Urinary bladder (tissue), 4 donors: ENCODE data around the gene SSNA1. TPM values are rescaled to one million over a fixed set of nuclear protein-coding genes. Genes with fewer than 3 reads are reported as not detected.
A peak's percentile ranks its signal among the peaks of the same experiment; 100 is the strongest.

ENCODE experiments used
- DNase-seq: peaks from one replicate; pipeline ENCODE4 v3.0.0-alpha.2; 2015; ENCODE audit errors: extremely low spot score
- H3K27ac ChIP-seq: one replicate; pipeline ENCODE4 v1.5.1; 2013; ENCODE audit warnings: low read depth, mild to moderate bottlenecking, moderate library complexity
- H3K36me3 ChIP-seq: one replicate; pipeline ENCODE4 v1.6.1; 2013; ENCODE audit warnings: mild to moderate bottlenecking, moderate library complexity; ENCODE audit not compliant: insufficient read depth
- H3K4me1 ChIP-seq: one replicate; pipeline ENCODE4 v1.6.1; 2013; ENCODE audit warnings: mild to moderate bottlenecking, moderate library complexity; ENCODE audit not compliant: insufficient read depth
- H3K4me3 ChIP-seq: one replicate; pipeline ENCODE4 v1.5.1; 2013; ENCODE audit warnings: low read depth, low read length
- WGBS: extraction: QIAGEN DNeasy Blood & Tissue Kit; methylation state at CpG from one replicate; pipeline ENCODE4 v1.1.7; 2013; 5-methylcytosine and 5-hydroxymethylcytosine counted together
- polyA plus RNA-seq: library from polyadenylated mRNA; stranded (reverse); fragments of 200-250 nt; gene quantifications from one replicate; pipeline ENCODE4 v1.2.3, GENCODE V29; 2013
- total RNA-seq: library from RNA; depleted of rRNA; stranded (reverse); fragments of >200 nt; gene quantifications from one replicate; pipeline ENCODE4 v1.2.3, GENCODE V29; 2014
- donor health status: healthy with polysubstance abuse.
- donor health status: healthy.

SSNA1 gene
- total and polyA plus RNA-seq, 2 donors: 21.4 to 94.1 TPM

GRCh38 chr9:137168904-137169856, 19.3 kb upstream of the SSNA1 start:
- under 1% methylated on average over 124 of the region's 124 CpGs for WGBS
- Histone ChIP-seq H3K4me3 (peak overlapping the region; percentile 40), H3K4me1 (peaks cover 3% of the 10 kb centered on the region), H3K27ac (no peak overlapping the region), H3K36me3 (no peaks in the 10 kb centered on the region)
- no peak for DNase-seq

- Histone ChIP-seq H3K4me1 (peaks cover 3% of the 10 kb centered on the region), H3K36me3 (no peaks in the 10 kb centered on the region), H3K4me3 (peak within 1 kb of the TSS; percentile 40), H3K27ac (no peak within 1 kb of the TSS)
- no peak for DNase-seq
- 10% methylated on average over 41 of the region's 41 CpGs for WGBS
These were observed 18.5 kb upstream of the SSNA1 start, which contains the start of gene LRRC26 for GRCh38 chr9:137169896-137170358. LRRC26 (minus strand) TSS chr9:137170051; CDS start chr9:137169943, 108 bp downstream.

- H3K4me1 ChIP-seq: peaks cover 3% of the 10 kb centered on the region
- no peaks in the 10 kb centered on the region for H3K36me3 ChIP-seq
- no peak overlapping the region for H3K27ac ChIP-seq
- H3K4me3 ChIP-seq: no peak overlapping the region
- DNase-seq: no peak
- WGBS: 41% methylated on average over 14 of the region's 14 CpGs
These were observed 17.9 kb upstream of the SSNA1 start for GRCh38 chr9:137170486-137171148.

- no peak for DNase-seq
- WGBS: 84% methylated on average over 22 of the region's 22 CpGs
- H3K27ac ChIP-seq: no peak overlapping the region
- no peak overlapping the region for H3K4me3 ChIP-seq
- H3K36me3 ChIP-seq: no peaks in the 10 kb centered on the region
- peaks cover 3% of the 10 kb centered on the region for H3K4me1 ChIP-seq
These were observed 17.2 kb upstream of the SSNA1 start for GRCh38 chr9:137171149-137171900.

GRCh38 chr9:137172901-137173795, 15.3 kb upstream of the SSNA1 start:
- WGBS: 63% methylated on average over 21 of the region's 21 CpGs
- DNase-seq: no peak
- Histone ChIP-seq H3K4me1 (peaks cover 3% of the 10 kb centered on the region), H3K36me3 (no peaks in the 10 kb centered on the region), H3K27ac (no peak overlapping the region), H3K4me3 (no peak overlapping the region)

- Histone ChIP-seq H3K4me3 (no peak overlapping the region), H3K4me1 (peaks cover 3% of the 10 kb centered on the region), H3K36me3 (no peaks in the 10 kb centered on the region), H3K27ac (no peak overlapping the region)
- 84% methylated on average over 45 of the region's 45 CpGs for WGBS
- DNase-seq: no peak
These were observed 14.4 kb upstream of the SSNA1 start for GRCh38 chr9:137173796-137174664.

- Histone ChIP-seq H3K36me3 (no peaks in the 10 kb centered on the region), H3K4me1 (no peaks in the 10 kb centered on the region), H3K27ac (no peak overlapping the region), H3K4me3 (no peak overlapping the region)
- DNase-seq: no peak
- 49% methylated on average over 34 of the region's 34 CpGs for WGBS
These were observed 13.7 kb upstream of the SSNA1 start for GRCh38 chr9:137174722-137175293.

GRCh38 chr9:137175345-137175961, 13.0 kb upstream of the SSNA1 start:
- Histone ChIP-seq H3K36me3 (no peaks in the 10 kb centered on the region), H3K4me1 (no peaks in the 10 kb centered on the region), H3K27ac (no peak overlapping the region), H3K4me3 (no peak overlapping the region)
- WGBS: 39% methylated on average over 33 of the region's 33 CpGs
- DNase-seq: no peak

GRCh38 chr9:137176302-137177182, 11.9 kb upstream of the SSNA1 start:
- DNase-seq: no peak
- Histone ChIP-seq H3K27ac (no peak overlapping the region), H3K4me1 (no peaks in the 10 kb centered on the region), H3K4me3 (no peak overlapping the region), H3K36me3 (no peaks in the 10 kb centered on the region)
- 57% methylated on average over 17 of the region's 17 CpGs for WGBS

- no peaks in the 10 kb centered on the region for H3K4me1 ChIP-seq
- no peak overlapping the region for H3K4me3 ChIP-seq
- H3K36me3 ChIP-seq: peaks cover under 1% of the 10 kb centered on the region
- no peak for DNase-seq
- no peak overlapping the region for H3K27ac ChIP-seq
- 91% methylated on average over 23 of the region's 23 CpGs for WGBS
These were observed 10.1 kb upstream of the SSNA1 start for GRCh38 chr9:137178201-137178938.
